OCI-LY1 (cell line): ENCODE results near the gene EML1.
"Not testable (repeated sequence)": the region's sequence is repeated elsewhere in the genome, so short reads cannot be mapped to it uniquely, and the experiment has no call there.

Source experiments
- H2AFZ ChIP-seq: fragments of 200-600 bp; sonication (generic), shearing (Covaris generic); 2 replicates; pipeline ENCODE4 v1.6.0; 2014; ENCODE audit warnings: antibody characterized with exemption, mild to moderate bottlenecking, low read length
- H3F3A ChIP-seq: fragments of 200-600 bp; sonication (generic), shearing (Covaris generic); 2 replicates; pipeline ENCODE4 v1.6.0; 2014; ENCODE audit warnings: mild to moderate bottlenecking, antibody characterized with exemption, low read length, moderate library complexity; ENCODE audit not compliant: insufficient read depth
- H3K27ac ChIP-seq: fragments of 200-600 bp; sonication (generic); 2 replicates; pipeline ENCODE4 v1.5.1; 2014; ENCODE audit warnings: low read length, mixed run types, mild to moderate bottlenecking, low read depth; ENCODE audit not compliant: poor library complexity, severe bottlenecking
- H3K27me3 ChIP-seq: fragments of 200-600 bp; sonication (generic); 2 replicates; pipeline ENCODE4 v1.6.0; 2014; ENCODE audit warnings: antibody characterized with exemption, mild to moderate bottlenecking, low read length, moderate library complexity; ENCODE audit not compliant: insufficient read depth
- H3K36me3 ChIP-seq: fragments of 200-600 bp; sonication (generic); 2 replicates; pipeline ENCODE4 v1.6.1; 2014; ENCODE audit warnings: mild to moderate bottlenecking, antibody characterized with exemption, low read length, moderate library complexity, mixed read lengths; ENCODE audit not compliant: insufficient read depth
- H3K4me1 ChIP-seq: fragments of 200-600 bp; sonication (generic); 2 replicates; pipeline ENCODE4 v1.5.1; 2014; ENCODE audit warnings: mild to moderate bottlenecking, low read length, moderate library complexity; ENCODE audit not compliant: insufficient read depth, severe bottlenecking
- H3K4me2 ChIP-seq: fragments of 200-600 bp; sonication (generic), shearing (Covaris generic); 2 replicates; pipeline ENCODE4 v1.6.1; 2014; ENCODE audit warnings: low read length
- H3K4me3 ChIP-seq: fragments of 200-600 bp; sonication (generic); 2 replicates; pipeline ENCODE4 v1.5.1; 2014; ENCODE audit warnings: low read length, low read depth, mild to moderate bottlenecking, mixed read lengths; ENCODE audit not compliant: poor library complexity, severe bottlenecking
- H3K79me2 ChIP-seq: fragments of 200-600 bp; shearing (Covaris generic); 2 replicates; pipeline ENCODE4 v1.6.1; 2016; ENCODE audit warnings: mixed run types, low read length, mixed read lengths; ENCODE audit not compliant: insufficient read depth
- H3K9ac ChIP-seq: fragments of 200-600 bp; sonication (generic), shearing (Covaris generic); 2 replicates; pipeline ENCODE4 v1.6.1; 2014; ENCODE audit warnings: mild to moderate bottlenecking, low read length, mixed read lengths
- H3K9me2 ChIP-seq: fragments of 200-600 bp; sonication (generic), shearing (Covaris generic); 2 replicates; pipeline ENCODE4 v1.6.1; 2014; ENCODE audit warnings: low read depth, mild to moderate bottlenecking, low read length, mixed read lengths
- H3K9me3 ChIP-seq: fragments of 200-600 bp; shearing (Covaris generic); 2 replicates; pipeline ENCODE4 v1.6.1; 2014; ENCODE audit warnings: low read length, mixed read lengths
- H4K20me1 ChIP-seq: fragments of 200-600 bp; sonication (generic), shearing (Covaris generic); 2 replicates; pipeline ENCODE4 v1.6.0; 2016; ENCODE audit warnings: mild to moderate bottlenecking, low read length; ENCODE audit not compliant: insufficient read depth
- EZH2 ChIP-seq: fragments of 200-600 bp; sonication (generic), shearing (Covaris generic); IDR thresholded peaks from 2 replicates; pipeline ENCODE4 v1.8.0; 2017; ENCODE audit warnings: borderline replicate concordance, mixed run types, mild to moderate bottlenecking, antibody characterized with exemption, low read length, moderate library complexity, mixed read lengths
- TF ChIP-seq, protein P1 (sequence below): fragments of 200-600 bp; sonication (generic), shearing (Covaris generic); IDR thresholded peaks from 2 replicates; pipeline ENCODE4 v1.5.1; 2017; ENCODE audit warnings: mild to moderate bottlenecking, antibody characterized with exemption, low read length, moderate library complexity, mixed read lengths

The EML1 gene

DNA sequence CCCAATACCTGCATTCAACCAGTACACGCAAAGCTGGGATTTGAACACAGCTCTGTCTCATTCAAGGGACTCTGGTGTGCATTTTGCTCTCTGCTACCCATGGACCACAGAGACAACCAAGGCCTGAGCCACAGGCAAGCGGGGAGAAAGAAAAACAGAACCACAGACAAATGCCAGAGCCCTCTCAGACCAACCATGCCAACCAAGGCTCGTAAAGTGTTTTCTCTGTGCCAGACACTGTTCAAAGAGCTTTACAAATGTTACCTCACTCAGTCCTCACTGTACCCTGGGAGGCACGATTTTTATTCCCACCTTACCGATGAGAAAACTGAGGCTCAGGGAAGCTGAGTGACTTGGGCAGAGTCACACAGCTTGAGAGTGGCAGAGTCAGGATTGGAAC lies 32.4 kb upstream of the EML1 start:
- Histone ChIP-seq H3K27ac (no peak overlapping the region), H3K36me3 (no peaks in the 10 kb centered on the region), H3K9me2 (no peaks in the 10 kb centered on the region), H3K4me1 (no peaks in the 10 kb centered on the region), H3K27me3 (no peaks in the 10 kb centered on the region), H3K9me3 (no peaks in the 10 kb centered on the region), H3K4me3 (no peak overlapping the region), H3F3A (no peaks in the 10 kb centered on the region), H3K4me2 (no peak overlapping the region), H4K20me1 (no peaks in the 10 kb centered on the region), H3K79me2 (no peaks in the 10 kb centered on the region), H2AFZ (no peak overlapping the region), H3K9ac (no peak overlapping the region)
- no peak for TF ChIP-seq EZH2
- TF ChIP-seq, protein P1, sequence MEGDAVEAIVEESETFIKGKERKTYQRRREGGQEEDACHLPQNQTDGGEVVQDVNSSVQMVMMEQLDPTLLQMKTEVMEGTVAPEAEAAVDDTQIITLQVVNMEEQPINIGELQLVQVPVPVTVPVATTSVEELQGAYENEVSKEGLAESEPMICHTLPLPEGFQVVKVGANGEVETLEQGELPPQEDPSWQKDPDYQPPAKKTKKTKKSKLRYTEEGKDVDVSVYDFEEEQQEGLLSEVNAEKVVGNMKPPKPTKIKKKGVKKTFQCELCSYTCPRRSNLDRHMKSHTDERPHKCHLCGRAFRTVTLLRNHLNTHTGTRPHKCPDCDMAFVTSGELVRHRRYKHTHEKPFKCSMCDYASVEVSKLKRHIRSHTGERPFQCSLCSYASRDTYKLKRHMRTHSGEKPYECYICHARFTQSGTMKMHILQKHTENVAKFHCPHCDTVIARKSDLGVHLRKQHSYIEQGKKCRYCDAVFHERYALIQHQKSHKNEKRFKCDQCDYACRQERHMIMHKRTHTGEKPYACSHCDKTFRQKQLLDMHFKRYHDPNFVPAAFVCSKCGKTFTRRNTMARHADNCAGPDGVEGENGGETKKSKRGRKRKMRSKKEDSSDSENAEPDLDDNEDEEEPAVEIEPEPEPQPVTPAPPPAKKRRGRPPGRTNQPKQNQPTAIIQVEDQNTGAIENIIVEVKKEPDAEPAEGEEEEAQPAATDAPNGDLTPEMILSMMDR, result no peak

DNA sequence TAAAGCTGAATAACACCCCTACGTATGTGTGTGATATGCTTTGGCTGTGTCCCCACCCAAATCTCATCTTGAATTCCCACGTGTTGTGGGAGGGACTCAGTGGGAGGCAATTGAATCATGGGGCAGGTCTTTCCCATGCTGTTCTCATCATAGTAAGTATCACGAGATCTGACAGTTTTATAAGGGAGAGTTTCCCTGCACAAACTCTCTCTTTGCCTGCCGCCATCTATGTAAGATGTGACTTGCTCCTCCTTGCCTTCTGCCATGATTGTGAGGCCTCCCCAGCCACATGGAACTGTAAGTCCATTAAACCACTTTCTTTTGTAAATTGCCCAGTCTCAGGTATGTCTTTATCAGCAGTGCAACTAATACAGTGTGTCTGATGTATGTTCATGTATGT lies 30.3 kb upstream of the EML1 start:
- not testable (repeated sequence) for H3K36me3 ChIP-seq, H3K4me3 ChIP-seq, H3K27ac ChIP-seq, H3F3A ChIP-seq, H3K9me2 ChIP-seq, H3K9me3 ChIP-seq, H3K79me2 ChIP-seq, H3K4me1 ChIP-seq, H3K27me3 ChIP-seq, H2AFZ ChIP-seq, H3K4me2 ChIP-seq, H4K20me1 ChIP-seq, H3K9ac ChIP-seq

DNA sequence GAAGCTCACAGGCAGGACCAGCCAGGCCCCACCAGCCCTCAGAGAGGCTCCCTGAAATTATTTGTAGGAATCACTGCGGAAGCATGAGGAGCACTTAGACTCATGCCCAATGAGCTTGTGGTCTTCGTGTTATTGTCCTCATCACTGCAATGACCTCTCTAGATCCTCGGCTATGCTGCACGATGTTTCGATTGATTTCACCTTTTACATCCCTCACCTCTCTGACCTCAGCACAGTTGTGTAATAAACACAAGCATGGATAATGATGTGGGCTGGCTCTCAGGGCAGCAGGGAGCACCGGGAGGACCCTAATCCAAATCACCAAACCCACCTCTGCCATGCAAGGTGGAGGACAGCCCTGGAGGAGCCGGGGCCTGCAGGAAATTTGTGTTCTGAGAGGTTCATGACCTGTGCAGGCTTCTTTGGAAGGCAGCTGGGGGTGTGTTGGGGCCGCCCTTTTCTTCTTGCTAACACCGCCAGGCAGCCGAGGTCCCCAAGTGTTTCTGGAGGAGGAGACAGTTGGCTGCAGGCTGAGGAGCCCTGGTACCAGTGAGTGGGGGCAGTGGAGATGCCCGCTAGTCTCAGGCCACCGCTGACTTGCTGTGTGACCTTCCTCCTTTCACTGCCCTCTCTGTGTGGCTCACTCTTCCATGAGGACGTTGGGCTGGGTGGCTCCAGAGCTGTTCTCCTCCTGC lies 29.5 kb upstream of the EML1 start:
- H3K27ac ChIP-seq, result no peak overlapping the region
- TF ChIP-seq EZH2, result no peak
- TF ChIP-seq, protein P1, result no peak

DNA sequence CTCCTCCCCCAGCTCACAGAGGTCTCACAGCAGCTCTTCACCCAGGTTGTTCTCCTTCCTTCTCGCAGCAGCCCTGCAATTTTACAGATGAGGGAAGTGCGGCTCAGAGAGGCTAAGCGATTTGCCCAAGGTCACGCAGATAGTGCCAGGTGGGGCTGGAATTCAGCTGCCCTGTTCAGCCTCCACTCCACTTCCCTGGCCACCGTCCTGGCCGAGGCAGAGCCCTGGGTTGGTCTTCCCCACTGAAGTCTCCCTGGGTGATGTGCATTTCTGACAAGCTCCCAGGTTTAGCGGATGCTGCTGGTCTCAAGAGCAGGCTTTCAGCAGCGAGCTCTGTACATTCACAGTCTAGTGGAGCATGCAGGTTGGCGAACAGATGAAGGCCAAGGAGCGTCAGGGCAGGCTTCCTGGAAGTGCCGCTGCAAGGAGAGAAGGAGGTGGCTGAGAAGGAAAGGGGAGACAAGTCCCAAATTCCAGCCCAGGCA lies 28.9 kb upstream of the EML1 start:
- Histone ChIP-seq H3K9me2 (no peaks in the 10 kb centered on the region), H3K4me3 (no peak overlapping the region), H3F3A (no peaks in the 10 kb centered on the region), H3K4me2 (no peak overlapping the region), H3K9ac (no peak overlapping the region), H3K79me2 (no peaks in the 10 kb centered on the region), H4K20me1 (no peaks in the 10 kb centered on the region), H3K4me1 (no peaks in the 10 kb centered on the region), H3K9me3 (no peaks in the 10 kb centered on the region), H3K27ac (no peak overlapping the region), H3K36me3 (no peaks in the 10 kb centered on the region), H2AFZ (no peak overlapping the region), H3K27me3 (peaks cover 4% of the 10 kb centered on the region)
- TF ChIP-seq, protein P1, result no peak
- TF ChIP-seq EZH2, result no peak

More for the DNA sequence above, 29.5 kb upstream of the EML1 start:
- Histone ChIP-seq H3K4me2 (no peak overlapping the region), H3K36me3 (no peaks in the 10 kb centered on the region), H3F3A (no peaks in the 10 kb centered on the region), H3K4me1 (no peaks in the 10 kb centered on the region), H3K79me2 (no peaks in the 10 kb centered on the region), H3K4me3 (no peak overlapping the region), H4K20me1 (no peaks in the 10 kb centered on the region), H3K9me3 (no peaks in the 10 kb centered on the region), H3K9me2 (no peaks in the 10 kb centered on the region), H2AFZ (no peak overlapping the region), H3K9ac (no peak overlapping the region), H3K27me3 (peaks cover 4% of the 10 kb centered on the region; the same call in 1 of the 2 replicates)
